SK-N-SH (cell line): ENCODE measurements around the gene CLCC1. TPM values are rescaled to one million over a fixed set of nuclear protein-coding genes. Genes with fewer than 3 reads are reported as not detected.

Experiments
- CTCF ChIA-PET: fragments of 300-600, 350-600 bp; formaldehyde crosslinking; extraction: SDS; loops from one replicate; lab custom pipeline; 2021; lab: Yijun Ruan, JAX
- POLR2A ChIA-PET: fragments of 350-600 bp; sonication (Branson Sonifier 250); formaldehyde crosslinking; extraction: SDS; loops from one replicate; lab custom pipeline; 2020; ENCODE audit warnings: antibody characterized with exemption, inconsistent platforms; lab: Yijun Ruan, JAX
- DNase-seq: peaks from one replicate; pipeline ENCODE4 v3.0.0; 2012
- H2AFZ ChIP-seq: fragments of 200-600 bp; sonication (generic); 2 replicates; pipeline ENCODE4 v1.8.1; 2016; ENCODE audit warnings: antibody characterized with exemption, mild to moderate bottlenecking, low read depth
- H3F3A ChIP-seq: fragments of 200-600 bp; sonication (generic); replicated peaks from 2 replicates; pipeline ENCODE3; 2016; ENCODE audit warnings: antibody characterized with exemption, mild to moderate bottlenecking; ENCODE audit not compliant: insufficient read depth
- H3K27ac ChIP-seq, 2 experiments: fragments of 200-500 bp in 1 of 2; fragments of 200-600 bp in 1 of 2; sonication (Bioruptor generic) in 1 of 2; sonication (generic), shearing (Covaris generic) in 1 of 2; 2 replicates each; pipeline versions ENCODE4 v1.5.1 to v1.6.1; 2014 to 2016; ENCODE audit warnings: low read depth in 2 of 2, inconsistent platforms in 1 of 2, low read length in 1 of 2, mild to moderate bottlenecking in 1 of 2, mixed read lengths in 1 of 2
- H3K27me3 ChIP-seq: fragments of 200-600 bp; sonication (generic), shearing (Covaris generic); 2 replicates; pipeline ENCODE4 v1.6.1; 2016; ENCODE audit warnings: mixed run types; ENCODE audit not compliant: insufficient read depth
- H3K36me3 ChIP-seq, 2 experiments: fragments of 200-500 bp in 1 of 2; fragments of 200-600 bp in 1 of 2; sonication (Bioruptor generic) in 1 of 2; sonication (generic) in 1 of 2; replicated peaks in 1 of 2; 2 replicates each; pipeline versions ENCODE3 to v1.5.1; 2014 to 2016; ENCODE audit warnings: low read length in 1 of 2, mild to moderate bottlenecking in 1 of 2; ENCODE audit not compliant: insufficient read depth in 2 of 2, control insufficient read depth in 1 of 2
- H3K4me1 ChIP-seq, 2 experiments: fragments of 200-500 bp in 1 of 2; fragments of 200-600 bp in 1 of 2; sonication (Bioruptor generic) in 1 of 2; sonication (generic), shearing (Covaris generic) in 1 of 2; 2 replicates each; pipeline versions ENCODE4 v1.5.1 to v1.6.1; 2014 to 2016; ENCODE audit warnings: low read depth in 1 of 2, low read length in 1 of 2, mixed run types in 1 of 2; ENCODE audit not compliant: insufficient read depth in 2 of 2, control insufficient read depth in 1 of 2
- H3K4me2 ChIP-seq: fragments of 200-600 bp; sonication (generic), shearing (Covaris generic); 2 replicates; pipeline ENCODE4 v1.6.1; 2017; ENCODE audit warnings: mixed run types
- H3K4me3 ChIP-seq, 2 experiments: fragments of 200-500 bp in 1 of 2; fragments of 200-600 bp in 1 of 2; sonication (Bioruptor generic) in 1 of 2; sonication (generic), shearing (Covaris generic) in 1 of 2; 2 replicates each; pipeline versions ENCODE4 v1.5.1 to v1.8.1; 2014 to 2016; ENCODE audit warnings: low read depth in 2 of 2, inconsistent platforms in 1 of 2, low read length in 1 of 2, mild to moderate bottlenecking in 1 of 2, mixed read lengths in 1 of 2, moderate library complexity in 1 of 2
- H3K79me2 ChIP-seq: fragments of 200-600 bp; sonication (generic); 2 replicates; pipeline ENCODE4 v1.8.1; 2017; ENCODE audit warnings: mild to moderate bottlenecking; ENCODE audit not compliant: insufficient read depth
- H3K9ac ChIP-seq: fragments of 200-600 bp; sonication (generic); 2 replicates; pipeline ENCODE4 v1.6.1; 2017; ENCODE audit warnings: mixed run types
- H3K9me2 ChIP-seq: fragments of 200-600 bp; sonication (generic); 2 replicates; pipeline ENCODE4 v1.6.1; 2017; ENCODE audit warnings: mixed run types
- H3K9me3 ChIP-seq: fragments of 200-600 bp; sonication (generic); 2 replicates; pipeline ENCODE4 v1.6.1; 2017; ENCODE audit warnings: mixed run types, mild to moderate bottlenecking, moderate library complexity
- H4K20me1 ChIP-seq: fragments of 200-600 bp; sonication (generic); 2 replicates; pipeline ENCODE4 v1.6.1; 2017; ENCODE audit warnings: mild to moderate bottlenecking, mixed run types; ENCODE audit not compliant: insufficient read depth
- CHD2 ChIP-seq: fragments of 150-350 bp; IDR thresholded peaks from 2 replicates; pipeline ENCODE4 v1.6.1; 2018; ENCODE audit warnings: low read length; ENCODE audit not compliant: partially characterized antibody
- FOXJ3 ChIP-seq: sonication (generic); formaldehyde crosslinking; IDR thresholded peaks from 2 replicates; pipeline ENCODE4 v1.5.1; 2020; ENCODE audit warnings: mild to moderate bottlenecking, missing genetic modification reagents
- FOXM1 ChIP-seq: IDR thresholded peaks from 2 replicates; pipeline ENCODE4 v1.4.0; 2012; ENCODE audit warnings: low read depth, mild to moderate bottlenecking
- IRF3 ChIP-seq: fragments of 150-350 bp; IDR thresholded peaks from 2 replicates; pipeline ENCODE4 v1.6.1; 2016; ENCODE audit warnings: mild to moderate bottlenecking, low read depth, low read length
- JUND ChIP-seq: IDR thresholded peaks from 2 replicates; pipeline ENCODE4 v1.4.0; 2012
- MEF2A ChIP-seq: IDR thresholded peaks from 2 replicates; pipeline ENCODE4 v1.4.0; 2012; ENCODE audit warnings: low read depth, borderline replicate concordance
- NFIC ChIP-seq: IDR thresholded peaks from 2 replicates; pipeline ENCODE4 v1.4.0; 2012; ENCODE audit warnings: borderline replicate concordance
- POLR2AphosphoS5 ChIP-seq: IDR thresholded peaks from 2 replicates; pipeline ENCODE4 v1.6.1; 2012; ENCODE audit warnings: low read depth, low read length
- RFX5 ChIP-seq: IDR thresholded peaks from 2 replicates; pipeline ENCODE4 v1.6.1; 2012; ENCODE audit warnings: mild to moderate bottlenecking, improper control_type of control experiment, low read length
- RXRA ChIP-seq: IDR thresholded peaks from 2 replicates; pipeline ENCODE4 v1.4.0; 2012; ENCODE audit warnings: low read depth, mild to moderate bottlenecking, borderline replicate concordance
- TCF12 ChIP-seq: IDR thresholded peaks from 2 replicates; pipeline ENCODE4 v1.4.0; 2012
- ZBTB33 ChIP-seq: IDR thresholded peaks from 2 replicates; pipeline ENCODE4 v1.4.0; 2012; ENCODE audit warnings: low read depth, borderline replicate concordance
- WGBS: methylation state at CpG from one replicate; pipeline ENCODE4 v1.1.6; 2017; ENCODE audit warnings: low lambda C conversion rate; 5-methylcytosine and 5-hydroxymethylcytosine counted together
- polyA plus RNA-seq, 3 experiments: library from polyadenylated mRNA; depleted of rRNA; stranded (reverse); fragments of >200 nt; gene quantifications; 2 replicates each; pipeline ENCODE4 v1.2.3, GENCODE V29; 2012
- small RNA-seq, 7 experiments: library from RNA; depleted of rRNA; stranded (forward); fragments of <200 nt; gene quantifications; one replicate each; pipeline ENCODE3, GENCODE V24; 2012
- TF ChIP-seq, protein P1 (sequence below): IDR thresholded peaks from 2 replicates; pipeline ENCODE4 v1.6.1; 2012; ENCODE audit warnings: mild to moderate bottlenecking, low read depth, low read length, moderate library complexity
- TF ChIP-seq, protein P2 (sequence below): fragments of 150-350 bp; IDR thresholded peaks from 2 replicates; pipeline ENCODE4 v1.6.1; 2017; ENCODE audit warnings: antibody characterized with exemption, low read length, low read depth, borderline replicate concordance

Gene CLCC1
- polyA plus RNA-seq, 1 of the 3 experiments (the other 2 are of a cell fraction), result 20.0 TPM

DNA sequence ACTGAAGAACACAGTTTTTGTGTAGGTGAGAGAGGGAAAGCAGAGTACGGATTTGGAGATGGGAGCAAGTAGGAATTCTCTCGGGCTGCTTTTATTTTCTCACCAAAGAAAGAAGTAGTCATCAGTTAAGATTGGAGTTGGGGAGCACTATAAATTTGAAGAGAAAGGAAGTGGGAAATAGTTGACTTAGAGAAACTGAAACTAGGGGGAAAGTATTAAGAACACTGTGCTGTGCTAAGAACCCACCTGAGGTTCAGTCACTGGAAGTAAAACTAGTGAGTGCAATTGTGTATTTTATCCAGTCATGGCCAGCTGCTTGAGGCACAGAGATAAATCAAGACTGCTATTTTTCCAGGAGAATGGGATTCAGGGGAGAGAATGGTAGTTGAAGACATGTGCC is 37.4 kb downstream of the CLCC1 start (continued):
- TF ChIP-seq MEF2A, result no peak

- H3F3A ChIP-seq, result peaks cover 14% of the 10 kb centered on the region
- TF ChIP-seq FOXM1 (no peak), FOXJ3 (no peak), IRF3 (no peak), ZBTB33 (no peak), POLR2AphosphoS5 (no peak), CHD2 (no peak), RFX5 (no peak), RXRA (no peak), NFIC (no peak), MEF2A (no peak), JUND (no peak), TCF12 (no peak)
- TF ChIP-seq, protein P1, sequence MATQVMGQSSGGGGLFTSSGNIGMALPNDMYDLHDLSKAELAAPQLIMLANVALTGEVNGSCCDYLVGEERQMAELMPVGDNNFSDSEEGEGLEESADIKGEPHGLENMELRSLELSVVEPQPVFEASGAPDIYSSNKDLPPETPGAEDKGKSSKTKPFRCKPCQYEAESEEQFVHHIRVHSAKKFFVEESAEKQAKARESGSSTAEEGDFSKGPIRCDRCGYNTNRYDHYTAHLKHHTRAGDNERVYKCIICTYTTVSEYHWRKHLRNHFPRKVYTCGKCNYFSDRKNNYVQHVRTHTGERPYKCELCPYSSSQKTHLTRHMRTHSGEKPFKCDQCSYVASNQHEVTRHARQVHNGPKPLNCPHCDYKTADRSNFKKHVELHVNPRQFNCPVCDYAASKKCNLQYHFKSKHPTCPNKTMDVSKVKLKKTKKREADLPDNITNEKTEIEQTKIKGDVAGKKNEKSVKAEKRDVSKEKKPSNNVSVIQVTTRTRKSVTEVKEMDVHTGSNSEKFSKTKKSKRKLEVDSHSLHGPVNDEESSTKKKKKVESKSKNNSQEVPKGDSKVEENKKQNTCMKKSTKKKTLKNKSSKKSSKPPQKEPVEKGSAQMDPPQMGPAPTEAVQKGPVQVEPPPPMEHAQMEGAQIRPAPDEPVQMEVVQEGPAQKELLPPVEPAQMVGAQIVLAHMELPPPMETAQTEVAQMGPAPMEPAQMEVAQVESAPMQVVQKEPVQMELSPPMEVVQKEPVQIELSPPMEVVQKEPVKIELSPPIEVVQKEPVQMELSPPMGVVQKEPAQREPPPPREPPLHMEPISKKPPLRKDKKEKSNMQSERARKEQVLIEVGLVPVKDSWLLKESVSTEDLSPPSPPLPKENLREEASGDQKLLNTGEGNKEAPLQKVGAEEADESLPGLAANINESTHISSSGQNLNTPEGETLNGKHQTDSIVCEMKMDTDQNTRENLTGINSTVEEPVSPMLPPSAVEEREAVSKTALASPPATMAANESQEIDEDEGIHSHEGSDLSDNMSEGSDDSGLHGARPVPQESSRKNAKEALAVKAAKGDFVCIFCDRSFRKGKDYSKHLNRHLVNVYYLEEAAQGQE, result no peak
- TF ChIP-seq, protein P2, sequence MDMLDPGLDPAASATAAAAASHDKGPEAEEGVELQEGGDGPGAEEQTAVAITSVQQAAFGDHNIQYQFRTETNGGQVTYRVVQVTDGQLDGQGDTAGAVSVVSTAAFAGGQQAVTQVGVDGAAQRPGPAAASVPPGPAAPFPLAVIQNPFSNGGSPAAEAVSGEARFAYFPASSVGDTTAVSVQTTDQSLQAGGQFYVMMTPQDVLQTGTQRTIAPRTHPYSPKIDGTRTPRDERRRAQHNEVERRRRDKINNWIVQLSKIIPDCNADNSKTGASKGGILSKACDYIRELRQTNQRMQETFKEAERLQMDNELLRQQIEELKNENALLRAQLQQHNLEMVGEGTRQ, result no peak
- POLR2A ChIA-PET, result no interaction called here
- no peak for DNase-seq
- H3K79me2 ChIP-seq, result no peaks in the 10 kb centered on the region
- no peak overlapping the region for H2AFZ ChIP-seq
- no peak overlapping the region for H3K9ac ChIP-seq
- H3K27me3 ChIP-seq, result no peaks in the 10 kb centered on the region
- H3K9me2 ChIP-seq, result no peaks in the 10 kb centered on the region
- no peak overlapping the region for H3K4me2 ChIP-seq
- peaks cover 0 to 29% of the 10 kb centered on the region in 2 experiments for H3K36me3 ChIP-seq
- H3K27ac ChIP-seq, result no peak overlapping the region
- H4K20me1 ChIP-seq, result no peaks in the 10 kb centered on the region
- H3K9me3 ChIP-seq, result no peaks in the 10 kb centered on the region
- H3K4me3 ChIP-seq, result no peak overlapping the region
- CTCF ChIA-PET, result interaction anchor here (0.8 kb wide), 1 partner anchor 9 kb away, joined by 3 read pairs; no protein-coding TSS in a partner anchor
- WGBS, result 96% methylated on average over 2 of the region's 2 CpGs
- peaks cover 0 to 7% of the 10 kb centered on the region in 2 experiments; a peak in 2 of 4 replicates for H3K4me1 ChIP-seq
Observed at GRCh38 chr1:108916788-108917187, 46.5 kb downstream of the CLCC1 start.

Small RNA genes lying within 50 kb of the gene (small RNA-seq; reads per million reads assigned to genes)
- 0 reads per million in 7 experiments for gene BX679664.2

Other genes starting within 250 kb of the CLCC1 start
- 12.6 and 16.8 TPM in 2 replicates for gene STXBP3, start 216.8 kb downstream of the CLCC1 start, polyA plus RNA-seq (2012; rRNA removed)
- 0.70 and 0.71 TPM in 2 replicates for gene AKNAD1, start 106.4 kb downstream of the CLCC1 start, polyA plus RNA-seq (2012; rRNA removed)
- 6.2 and 6.7 TPM in 2 replicates for gene GPSM2, start 86.5 kb downstream of the CLCC1 start, polyA plus RNA-seq (2012; rRNA removed)
- 7.9 and 11.1 TPM in 2 replicates for gene WDR47, start 78.6 kb upstream of the CLCC1 start, polyA plus RNA-seq (2012; rRNA removed)
- gene TAF13, start 112.5 kb upstream of the CLCC1 start, polyA plus RNA-seq (2012; rRNA removed), result 16.0 and 21.9 TPM in 2 replicates
- 12.7 and 15.1 TPM in 2 replicates for gene TMEM167B, start 127.3 kb upstream of the CLCC1 start, polyA plus RNA-seq (2012; rRNA removed)
- 1.1 and 1.2 TPM in 2 replicates for gene ELAPOR1, start 150.6 kb upstream of the CLCC1 start, polyA plus RNA-seq (2012; rRNA removed)